Body of pancreas (tissue), 4 donors: ENCODE results near the gene ITPKC. TPM values are rescaled to one million over a fixed set of nuclear protein-coding genes. Genes with fewer than 3 reads are reported as not detected.

Source experiments
- ATAC-seq: fragments of 150-250 bp; one replicate; pipeline ENCODE4 v1.9.1; 2016
- DNase-seq, 4 donors: peaks; one replicate each; pipeline ENCODE4 v3.0.0-alpha.2; 2019
- H3K27ac ChIP-seq, 4 donors: fragments of 200-600 bp; sonication (generic); 1 replicate in 3 of 4; 2 replicates in 1 of 4; pipeline versions ENCODE4 v1.5.1 to v1.6.1; 2016 to 2019; ENCODE audit warnings: mild to moderate bottlenecking in 1 of 4, mixed read lengths in 1 of 4, moderate library complexity in 1 of 4
- H3K27me3 ChIP-seq, 2 donors: fragments of 200-600 bp; sonication (generic); one replicate each; pipeline ENCODE4 v1.6.0; 2016; ENCODE audit warnings: mild to moderate bottlenecking in 1 of 2
- H3K36me3 ChIP-seq, 2 donors: fragments of 200-600 bp; sonication (generic); replicated peaks in 1 of 2; 2 replicates each; pipeline ENCODE4 v1.5.1; 2016; ENCODE audit warnings: low read depth in 2 of 2; ENCODE audit not compliant: insufficient read depth in 1 of 2
- H3K4me1 ChIP-seq: fragments of 200-600 bp; sonication (generic); one replicate; pipeline ENCODE4 v1.6.0; 2016
- H3K4me3 ChIP-seq, 2 donors: fragments of 200-600 bp; sonication (generic); 1 replicate in 1 of 2; 2 replicates in 1 of 2; pipeline ENCODE4 v1.5.1; 2016 to 2019
- H3K9me3 ChIP-seq, 3 donors: fragments of 200-600 bp; sonication (generic); 1 replicate in 2 of 3; 2 replicates in 1 of 3; pipeline ENCODE4 v1.5.1; 2016
- CTCF ChIP-seq, 7 experiments: fragments of 450-650 bp in 4 of 7; fragments of 200-600 bp in 3 of 7; sonication (generic) in 3 of 7; IDR thresholded peaks; one replicate each; pipeline ENCODE4 v1.5.1; 2016 to 2019; ENCODE audit warnings: antibody characterized with exemption in 7 of 7
- POLR2A ChIP-seq, 3 donors: fragments of 450-650 bp; IDR thresholded peaks; one replicate each; pipeline ENCODE4 v1.6.1; 2016; ENCODE audit warnings: antibody characterized with exemption in 3 of 3, mild to moderate bottlenecking in 2 of 3
- WGBS, 2 donors: methylation state at CpG; one replicate each; pipeline ENCODE4 v1.1.5; 2017; 5-methylcytosine and 5-hydroxymethylcytosine counted together
- intact Hi-C: fragments of 100-400 bp; cut with DNase I; formaldehyde crosslinking; loops from one replicate; pipeline ENCODE4 v1.15.1; 2023
- total RNA-seq, 2 donors: library from RNA; depleted of rRNA; stranded (reverse); fragments of >200 nt; gene quantifications; one replicate each; pipeline ENCODE4 v1.1.0, GENCODE V29; 2016

The ITPKC gene
- total RNA-seq, 2 donors from 2014 or later, result 14.0 to 27.7 TPM

GRCh38 chr19:40692212-40692551, 24.7 kb upstream of the ITPKC start:
- H3K4me3 ChIP-seq, result no peak overlapping the region
- ATAC-seq (no peak), DNase-seq (no peak)
- H3K27ac ChIP-seq, result peak overlapping the region in 1 of 4 donors; percentile 87
- no peaks in the 10 kb centered on the region for H3K9me3 ChIP-seq
- intact Hi-C loops, result no loop called here
- 84 to 92% methylated on average over 9 to 12 of the region's 14 CpGs for WGBS, 2 donors
- peaks cover 0 to 3% of the 10 kb centered on the region in 2 donors for H3K36me3 ChIP-seq
- H3K4me1 ChIP-seq, result peaks cover 19% of the 10 kb centered on the region
- TF ChIP-seq POLR2A (IDR thresholded peaks at IDR 0.05), result no peak
- no peak for TF ChIP-seq CTCF (IDR thresholded peaks at IDR 0.05)
- H3K27me3 ChIP-seq, result no peaks in the 10 kb centered on the region

- Histone ChIP-seq H3K36me3 (peaks cover 0 to 3% of the 10 kb centered on the region in 2 donors), H3K4me3 (no peak overlapping the region), H3K4me1 (peaks cover 19% of the 10 kb centered on the region), H3K27me3 (no peaks in the 10 kb centered on the region), H3K27ac (no peak overlapping the region), H3K9me3 (no peaks in the 10 kb centered on the region)
- 87 to 96% methylated on average over 3 to 11 of the region's 11 CpGs for WGBS, 2 donors
- intact Hi-C loops, result no loop called here
- no peak for ATAC-seq
- no peak for DNase-seq
- no peak for TF ChIP-seq POLR2A (IDR thresholded peaks at IDR 0.05)
- no peak for TF ChIP-seq CTCF (IDR thresholded peaks at IDR 0.05)
Observed at GRCh38 chr19:40693150-40693788, 23.6 kb upstream of the ITPKC start.

- Histone ChIP-seq H3K27me3 (no peaks in the 10 kb centered on the region), H3K9me3 (no peaks in the 10 kb centered on the region), H3K4me1 (peaks cover 19% of the 10 kb centered on the region), H3K36me3 (peaks cover 0 to 3% of the 10 kb centered on the region in 2 donors), H3K27ac (no peak overlapping the region), H3K4me3 (no peak overlapping the region)
- DNase-seq (no peak), ATAC-seq (no peak)
- TF ChIP-seq CTCF (IDR thresholded peaks at IDR 0.05) (no peak), POLR2A (IDR thresholded peaks at IDR 0.05) (no peak)
- 87 to 88% methylated on average over 4 of the region's 4 CpGs for WGBS, 2 donors
- intact Hi-C loops, result no loop called here
Observed at GRCh38 chr19:40693896-40694295, 23.0 kb upstream of the ITPKC start.

- no peaks in the 10 kb centered on the region for H3K27me3 ChIP-seq
- H3K36me3 ChIP-seq, result peaks cover 0 to 5% of the 10 kb centered on the region in 2 donors
- intact Hi-C loops, result no loop called here
- DNase-seq, result no peak
- H3K27ac ChIP-seq, result no peak overlapping the region
- H3K4me3 ChIP-seq, result no peak overlapping the region
- no peak for ATAC-seq
- no peak for TF ChIP-seq CTCF (IDR thresholded peaks at IDR 0.05)
- TF ChIP-seq POLR2A (IDR thresholded peaks at IDR 0.05), result no peak
- 89 to 90% methylated on average over 5 of the region's 5 CpGs for WGBS, 2 donors
- peaks cover 10% of the 10 kb centered on the region for H3K4me1 ChIP-seq
- H3K9me3 ChIP-seq, result no peaks in the 10 kb centered on the region
Observed at GRCh38 chr19:40695881-40696280, 21.0 kb upstream of the ITPKC start.

- no peak for ATAC-seq
- 93 to 100% methylated on average over 6 of the region's 6 CpGs for WGBS, 2 donors
- no peak overlapping the region for H3K4me3 ChIP-seq
- peaks cover 0 to 11% of the 10 kb centered on the region in 2 donors for H3K36me3 ChIP-seq
- intact Hi-C loops, result no loop called here
- no peaks in the 10 kb centered on the region for H3K27me3 ChIP-seq
- no peaks in the 10 kb centered on the region for H3K9me3 ChIP-seq
- no peak for TF ChIP-seq POLR2A (IDR thresholded peaks at IDR 0.05)
- DNase-seq, result no peak
- no peaks in the 10 kb centered on the region for H3K4me1 ChIP-seq
- no peak overlapping the region for H3K27ac ChIP-seq
Observed at GRCh38 chr19:40697007-40697406, 19.9 kb upstream of the ITPKC start.
